HG03460 (cell line): Measurements from ENCODE around the gene ZNF764.
A peak's percentile ranks its signal among the peaks of the same experiment; 100 is the strongest.
"Not testable (repeated sequence)": the region's sequence is repeated elsewhere in the genome, so short reads cannot be mapped to it uniquely, and the experiment has no call there.

Source experiments
- ATAC-seq: cut with Tn5 transposase; IDR thresholded peaks from one replicate; pipeline ENCODE4 v1.9.1; 2021; ENCODE audit not compliant: unreplicated experiment

Gene ZNF764

GRCh38 chr16:30548416-30549253 lies 9.5 kb downstream of the ZNF764 start:
- no peak for ATAC-seq

GRCh38 chr16:30546115-30546514 lies 12.1 kb downstream of the ZNF764 start:
- no peak for ATAC-seq

GRCh38 chr16:30543067-30543466 lies 15.1 kb downstream of the ZNF764 start:
- no peak for ATAC-seq

- ATAC-seq = no peak
Measured at GRCh38 chr16:30541502-30542329, 16.5 kb downstream of the ZNF764 start.

GRCh38 chr16:30540916-30541464 lies 17.2 kb downstream of the ZNF764 start:
- not testable (repeated sequence) for ATAC-seq

GRCh38 chr16:30539986-30540526 lies 18.1 kb downstream of the ZNF764 start:
- ATAC-seq = not testable (repeated sequence)

GRCh38 chr16:30539000-30539964 lies 18.9 kb downstream of the ZNF764 start:
- no peak for ATAC-seq

- ATAC-seq = not testable (repeated sequence)
Measured at GRCh38 chr16:30536391-30537024, 21.7 kb downstream of the ZNF764 start.

GRCh38 chr16:30535777-30536190 lies 22.4 kb downstream of the ZNF764 start:
- ATAC-seq = peak; percentile 47

GRCh38 chr16:30535106-30535776 lies 22.9 kb downstream of the ZNF764 start:
- peak; percentile 4 for ATAC-seq

GRCh38 chr16:30534368-30535105 lies 23.6 kb downstream of the ZNF764 start, which contains the start of gene ZNF747:
Gene ZNF747 (minus strand): TSS chr16:30534858. CDS start chr16:30534679, 179 bp downstream.
- peak; percentile 55 for ATAC-seq

- peak; percentile 10 for ATAC-seq
Measured at GRCh38 chr16:30533748-30534367, 24.3 kb downstream of the ZNF764 start.

GRCh38 chr16:30533146-30533522 lies 25.0 kb downstream of the ZNF764 start:
- no peak for ATAC-seq

- ATAC-seq = no peak
Measured at GRCh38 chr16:30532285-30533145, 25.7 kb downstream of the ZNF764 start.

GRCh38 chr16:30530163-30531037 lies 27.8 kb downstream of the ZNF764 start:
- no peak for ATAC-seq
